Dedifferentiated amniotic fluid mesenchymal stem cell (primary cell): ENCODE data around the gene NOTO.
"Not testable (repeated sequence)": the region's sequence is repeated elsewhere in the genome, so short reads cannot be mapped to it uniquely, and the experiment has no call there.

Experiments
- DNase-seq: peaks from one replicate; pipeline ENCODE4 v3.0.0-alpha.2; 2016; ENCODE audit errors: extremely low spot score

NOTO gene, protein sequence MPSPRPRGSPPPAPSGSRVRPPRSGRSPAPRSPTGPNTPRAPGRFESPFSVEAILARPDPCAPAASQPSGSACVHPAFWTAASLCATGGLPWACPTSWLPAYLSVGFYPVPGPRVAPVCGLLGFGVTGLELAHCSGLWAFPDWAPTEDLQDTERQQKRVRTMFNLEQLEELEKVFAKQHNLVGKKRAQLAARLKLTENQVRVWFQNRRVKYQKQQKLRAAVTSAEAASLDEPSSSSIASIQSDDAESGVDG

DNA sequence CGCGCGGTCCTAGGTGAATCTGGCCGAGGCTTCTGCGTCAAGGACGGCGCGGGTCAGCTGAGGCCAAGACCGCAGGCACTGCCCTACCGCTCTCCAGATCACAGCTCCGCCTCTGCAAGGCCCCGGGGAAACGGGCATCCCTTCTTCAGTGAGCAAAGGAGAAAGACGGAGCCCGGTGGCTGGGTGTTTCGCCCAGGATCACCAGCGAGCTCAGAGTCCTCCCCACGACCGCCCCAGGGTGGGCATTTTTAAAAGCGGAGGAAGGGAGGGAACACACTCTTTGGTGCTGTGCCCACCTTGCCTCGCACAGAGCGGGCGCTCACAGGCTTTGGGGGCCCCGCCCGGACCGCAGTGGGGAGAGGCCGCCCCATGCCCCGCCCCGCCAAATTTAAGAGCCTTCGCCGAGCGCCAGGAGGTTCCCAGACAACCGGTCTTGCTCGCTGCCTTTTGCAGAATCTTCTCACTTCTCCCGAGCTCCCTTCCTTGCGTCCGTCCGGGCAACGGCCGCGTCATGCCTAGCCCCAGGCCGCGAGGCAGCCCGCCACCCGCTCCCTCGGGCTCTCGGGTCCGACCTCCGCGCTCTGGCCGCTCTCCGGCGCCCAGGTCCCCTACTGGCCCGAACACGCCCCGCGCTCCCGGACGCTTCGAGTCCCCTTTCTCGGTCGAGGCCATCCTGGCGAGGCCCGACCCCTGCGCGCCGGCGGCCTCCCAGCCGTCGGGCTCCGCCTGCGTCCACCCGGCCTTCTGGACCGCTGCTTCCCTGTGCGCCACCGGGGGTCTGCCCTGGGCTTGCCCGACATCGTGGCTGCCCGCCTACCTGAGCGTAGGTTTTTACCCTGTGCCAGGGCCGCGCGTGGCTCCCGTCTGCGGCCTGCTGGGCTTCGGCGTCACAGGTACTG lies at the start of gene NOTO:
Gene NOTO, plus strand, starts transcription at position 419 of the 899 bp plus-strand sequence. Its CDS starts 93 bp downstream, at position 512.
- no peak for DNase-seq

DNA sequence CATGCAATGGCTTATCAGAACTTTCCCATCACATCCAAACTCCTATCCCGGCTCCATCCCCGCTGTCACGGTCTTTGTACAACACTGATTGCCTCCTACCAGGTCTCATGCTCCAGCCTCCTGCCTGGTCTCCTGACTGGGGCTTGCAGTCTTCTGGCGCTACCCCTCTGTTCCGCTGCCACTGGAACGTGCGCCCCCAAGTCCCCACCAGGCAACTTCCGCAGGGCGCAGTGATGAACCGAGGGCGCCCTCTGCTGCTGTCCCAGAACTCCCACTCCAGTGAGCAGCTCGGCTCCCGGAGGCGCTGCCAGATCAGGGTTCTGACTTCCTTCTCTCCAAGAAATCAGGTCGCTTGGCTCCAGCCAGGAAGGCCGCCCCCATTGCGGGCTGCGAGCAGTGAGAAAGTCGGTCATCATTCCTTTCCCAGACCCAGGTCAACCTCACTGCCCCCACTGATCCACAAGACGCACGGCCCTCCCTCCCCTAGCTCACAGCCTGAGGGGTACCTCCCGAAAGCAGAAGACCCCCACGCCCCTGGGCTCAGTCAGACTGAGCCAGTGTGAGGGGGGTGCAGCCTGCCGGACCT lies 45.7 kb upstream of the NOTO start:
- peak; percentile 42 for DNase-seq

DNA sequence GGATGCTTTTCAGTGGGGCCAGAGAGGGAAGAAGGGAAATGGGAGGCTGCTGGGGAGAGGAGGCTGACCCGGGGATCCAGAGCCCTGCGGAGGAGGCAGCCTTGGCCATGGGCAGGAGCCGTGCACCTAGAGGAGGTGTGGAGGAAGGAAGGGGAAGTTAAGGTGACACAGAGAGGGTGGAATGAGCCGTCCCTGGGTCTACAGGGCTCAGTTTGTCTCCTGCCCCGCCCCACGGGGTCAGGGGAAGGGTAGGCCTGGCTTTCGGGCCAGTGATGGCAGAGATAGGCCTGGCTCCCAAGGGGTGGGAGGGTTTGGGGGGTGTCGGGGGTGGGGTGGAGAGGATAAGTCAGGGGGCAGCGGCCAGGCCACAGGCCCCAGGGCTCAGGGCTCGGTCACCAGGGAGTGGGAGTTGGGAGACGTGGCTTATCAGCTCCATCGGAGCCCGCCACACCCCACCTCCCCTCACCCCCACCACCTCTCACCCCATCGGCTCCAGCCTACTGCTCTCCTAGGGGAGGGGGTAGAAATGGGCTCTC lies 39.5 kb upstream of the NOTO start:
- no peak for DNase-seq

DNA sequence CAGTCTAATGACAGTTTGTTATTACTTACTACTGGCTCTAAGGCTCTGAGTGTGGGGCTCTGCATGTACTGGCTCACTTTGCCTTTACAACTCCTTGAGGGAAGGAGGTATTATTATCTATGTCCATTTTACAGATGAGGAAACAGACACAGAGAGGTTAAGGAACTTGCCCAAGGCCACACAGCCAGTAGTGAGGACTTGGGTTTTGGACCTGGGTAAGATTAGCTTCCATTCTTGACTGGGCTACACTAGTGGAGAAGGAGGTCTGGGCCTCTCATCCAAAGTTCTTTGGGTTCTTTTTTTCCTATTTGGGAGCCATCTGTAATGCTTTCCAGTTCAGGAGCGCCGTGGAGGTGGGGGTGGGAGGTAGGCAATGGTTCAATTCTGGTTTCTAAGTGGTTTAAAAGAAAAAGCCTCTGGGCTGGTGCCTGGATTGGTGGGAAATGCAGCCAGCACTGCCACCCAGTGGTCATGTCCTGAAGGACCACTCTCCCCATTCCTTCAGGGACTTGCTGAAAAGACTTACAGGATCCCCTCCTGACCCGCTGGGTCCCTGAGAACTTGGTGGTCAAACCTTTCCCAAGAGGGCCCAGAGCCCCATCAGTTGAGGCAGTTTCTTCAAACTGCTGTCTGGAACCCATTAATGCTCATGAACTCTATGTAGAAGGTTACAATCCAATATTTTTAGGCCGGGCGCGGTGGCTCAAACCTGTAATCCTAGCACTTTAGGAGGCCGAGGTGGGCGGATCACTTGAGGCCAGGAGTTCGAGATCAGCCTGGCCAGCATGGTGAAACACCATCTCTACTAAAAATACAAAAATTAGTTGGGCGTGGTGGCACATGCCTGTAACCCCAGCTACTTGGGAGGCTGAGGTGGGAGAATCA lies 38.6 kb upstream of the NOTO start:
- peak; percentile 63 for DNase-seq

DNA sequence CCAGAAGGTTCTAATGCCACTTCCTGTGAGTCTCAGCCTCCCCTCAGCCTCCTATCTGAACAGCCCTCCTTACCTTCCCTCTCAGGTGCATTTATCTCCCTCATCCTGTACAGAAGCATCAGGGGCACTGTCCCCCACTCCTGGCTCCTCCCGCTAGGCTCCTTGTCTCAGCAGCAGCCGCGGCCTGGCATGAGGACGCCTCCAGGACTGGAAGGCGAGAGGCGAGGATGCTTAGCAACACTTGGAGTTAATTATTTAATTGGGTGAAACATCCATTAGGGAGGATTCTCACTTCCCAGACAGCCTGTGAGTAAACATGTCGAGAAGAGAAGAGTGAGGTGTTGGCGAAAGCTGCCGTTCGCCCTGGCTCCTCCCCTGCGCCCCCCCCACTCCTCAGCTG lies 36.4 kb upstream of the NOTO start:
- DNase-seq: peak; percentile 6

DNA sequence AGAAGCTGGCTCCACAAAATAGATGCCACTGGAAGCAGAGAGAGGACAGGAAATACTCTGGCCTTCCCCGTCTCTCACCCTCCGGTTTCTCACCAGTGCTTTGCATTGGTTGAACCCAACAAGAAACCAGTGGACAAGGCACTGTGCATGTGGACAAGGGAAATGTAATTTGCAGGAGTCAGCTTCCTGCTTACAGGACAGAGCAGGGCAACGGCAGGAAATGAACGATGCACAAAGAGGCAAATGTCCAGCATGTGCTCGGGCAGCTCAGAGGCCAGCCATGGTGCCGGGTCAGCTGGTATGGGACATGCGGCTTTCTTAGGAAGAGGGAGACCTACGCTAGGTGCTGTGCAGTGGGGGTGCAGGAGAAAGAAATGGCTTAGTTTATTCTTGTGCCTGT lies 35.6 kb upstream of the NOTO start:
- DNase-seq: not testable (repeated sequence)

DNA sequence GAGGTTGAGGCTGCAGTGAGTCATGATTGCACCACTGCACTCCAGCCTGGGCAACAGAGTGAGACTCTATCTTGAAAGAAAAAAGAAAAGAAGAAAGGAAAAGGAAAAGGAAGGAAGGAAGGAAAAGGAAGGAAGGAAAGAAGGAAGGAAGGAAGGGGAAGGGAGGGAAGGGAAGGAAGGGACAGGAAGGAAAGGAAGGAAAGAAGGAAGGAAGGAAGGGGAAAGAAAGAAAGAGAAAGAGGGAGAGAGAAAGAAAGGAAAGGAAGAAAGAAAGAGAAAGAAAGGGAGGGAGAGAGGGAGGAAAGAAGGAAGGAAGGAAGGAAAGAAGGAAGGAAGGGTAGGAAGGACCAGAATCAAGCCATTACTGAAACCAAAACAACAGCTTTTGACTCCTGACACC lies 34.0 kb upstream of the NOTO start:
- not testable (repeated sequence) for DNase-seq

DNA sequence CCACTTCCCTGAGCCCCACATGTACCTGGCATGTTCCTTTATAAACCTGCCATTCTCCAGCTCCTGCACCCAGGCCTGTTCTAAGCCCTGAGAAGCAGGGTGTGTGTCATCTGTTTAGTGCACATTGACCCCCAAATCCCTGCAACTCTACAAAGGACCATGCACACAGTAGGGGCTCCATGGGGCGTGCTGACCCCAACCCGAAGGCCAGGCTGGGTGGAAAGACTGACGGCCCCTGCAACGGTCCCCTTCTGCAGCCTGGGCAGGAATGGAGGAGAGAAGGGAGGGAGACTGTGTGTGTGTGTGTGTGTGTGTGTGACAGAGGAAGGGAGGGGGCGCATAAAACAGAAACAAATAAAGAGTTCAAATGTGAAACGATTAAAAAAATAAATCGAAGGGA lies 32.0 kb upstream of the NOTO start:
- not testable (repeated sequence) for DNase-seq

DNA sequence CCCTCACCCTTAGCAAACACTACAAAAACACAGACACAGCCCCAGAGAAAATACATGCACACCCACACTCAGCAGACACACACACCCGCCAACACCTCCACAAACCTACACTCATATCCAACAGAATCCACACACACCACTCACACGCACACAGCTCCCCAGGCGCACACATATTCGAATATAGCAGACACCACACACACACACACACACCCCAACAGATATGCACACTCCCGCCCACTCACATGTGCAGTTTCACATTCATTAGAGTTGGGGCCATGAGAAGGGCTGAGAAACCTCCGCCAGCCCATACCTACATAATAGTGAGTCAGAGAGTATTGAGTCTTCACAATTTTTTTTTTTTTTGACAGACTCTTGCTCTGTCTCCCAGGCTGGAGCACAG lies 29.4 kb upstream of the NOTO start:
- DNase-seq: no peak

DNA sequence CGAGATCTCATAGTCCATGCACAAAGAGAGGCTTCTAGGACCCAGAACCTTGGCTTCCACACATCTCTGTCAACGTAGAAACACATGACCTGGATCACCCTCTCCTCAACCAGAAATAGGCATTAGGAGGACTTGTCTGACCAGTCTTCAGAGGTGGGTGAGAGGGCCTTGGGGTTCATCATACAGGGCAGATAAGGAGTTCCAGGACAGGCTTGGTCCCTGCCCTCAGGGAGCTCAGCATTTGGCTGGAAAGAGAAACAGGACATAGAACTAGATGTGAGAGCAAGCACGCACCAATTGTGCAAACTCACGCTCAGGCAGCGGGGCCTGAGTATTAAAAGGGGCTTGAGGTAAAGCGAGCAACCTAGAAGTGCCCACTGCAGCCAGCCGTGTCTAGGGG lies 28.6 kb upstream of the NOTO start:
- no peak for DNase-seq

DNA sequence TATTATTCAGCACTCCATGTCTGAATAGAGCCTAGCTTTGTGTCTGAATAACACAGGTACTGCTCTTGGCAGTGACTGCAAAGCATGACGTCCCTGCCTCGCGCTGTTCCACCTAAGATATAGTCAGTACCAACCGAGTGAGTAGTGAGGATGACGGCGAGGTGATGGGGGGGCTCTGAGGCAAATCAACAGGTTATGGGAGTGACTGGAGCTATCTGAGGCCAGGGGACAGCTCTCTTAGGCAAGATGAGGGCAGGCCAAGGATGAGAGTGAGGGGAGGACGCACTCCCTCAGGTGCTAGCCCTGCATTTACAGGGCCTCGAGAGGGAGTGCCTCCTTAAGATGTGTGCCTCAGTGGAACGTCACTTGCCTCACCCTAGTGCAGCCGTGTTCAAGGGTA lies 28.1 kb upstream of the NOTO start:
- DNase-seq: no peak

DNA sequence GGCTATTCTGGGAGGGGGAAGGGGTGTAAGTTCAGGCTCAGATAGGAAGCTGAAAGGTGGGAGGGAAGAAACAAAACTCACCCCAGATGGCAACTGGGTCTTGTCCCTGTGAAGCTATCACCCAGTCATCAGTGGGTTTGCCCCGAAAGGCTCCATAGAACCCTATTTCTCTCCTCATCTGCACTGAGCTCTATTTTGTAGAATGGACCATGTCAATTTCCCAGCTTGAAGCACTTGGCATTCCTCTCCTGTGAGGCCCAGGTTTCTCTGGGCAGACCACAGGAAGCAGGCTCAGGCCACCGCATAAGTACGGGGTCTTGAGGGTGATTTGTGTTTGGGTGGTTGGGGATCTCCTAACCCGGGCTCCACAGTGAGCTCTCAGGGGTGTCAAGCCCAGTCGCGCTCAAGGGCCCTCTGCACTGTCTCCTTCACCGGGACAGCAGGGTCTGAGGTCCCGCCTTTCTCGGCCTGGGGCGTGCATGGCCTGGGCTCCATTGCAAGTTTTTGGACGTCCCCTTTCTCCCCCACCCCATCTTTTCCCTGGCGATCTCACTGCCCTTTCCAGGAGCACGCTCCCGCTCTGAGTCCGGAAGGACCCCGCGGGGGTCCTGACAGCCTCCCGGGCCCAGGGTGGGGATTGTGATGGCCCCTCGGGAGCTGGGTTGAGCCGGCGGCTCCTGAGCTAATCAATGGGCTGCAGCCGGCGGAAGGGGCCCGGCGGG lies 27.3 kb upstream of the NOTO start:
- no peak for DNase-seq

DNA sequence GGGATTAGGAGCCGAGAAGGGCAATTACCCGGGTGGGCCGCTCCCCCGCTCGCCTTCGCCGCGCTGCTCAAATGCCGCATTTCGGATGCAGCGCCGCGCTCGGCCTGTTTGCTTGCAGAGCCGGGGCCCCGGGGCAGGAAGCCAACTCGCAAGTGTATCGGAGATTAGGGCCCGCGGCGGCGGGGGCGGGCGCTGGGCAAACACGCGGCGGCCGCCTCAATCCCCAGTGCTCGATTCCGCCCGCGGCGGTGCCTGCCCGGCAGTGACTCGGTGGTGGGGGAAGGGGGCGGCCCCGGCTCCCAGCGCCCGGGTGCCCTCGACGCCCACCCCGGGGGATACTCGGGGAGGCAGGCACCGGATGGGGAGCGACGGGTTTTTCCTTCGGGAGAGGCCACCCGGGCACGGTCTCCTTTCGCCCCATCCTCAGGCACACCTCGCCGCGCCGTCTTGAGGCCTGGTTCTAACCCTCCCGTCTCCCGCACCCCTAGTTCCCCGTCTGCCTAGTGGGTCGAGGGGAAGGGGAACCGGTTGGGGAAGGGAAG lies 26.6 kb upstream of the NOTO start:
- peak; percentile 27 for DNase-seq

DNA sequence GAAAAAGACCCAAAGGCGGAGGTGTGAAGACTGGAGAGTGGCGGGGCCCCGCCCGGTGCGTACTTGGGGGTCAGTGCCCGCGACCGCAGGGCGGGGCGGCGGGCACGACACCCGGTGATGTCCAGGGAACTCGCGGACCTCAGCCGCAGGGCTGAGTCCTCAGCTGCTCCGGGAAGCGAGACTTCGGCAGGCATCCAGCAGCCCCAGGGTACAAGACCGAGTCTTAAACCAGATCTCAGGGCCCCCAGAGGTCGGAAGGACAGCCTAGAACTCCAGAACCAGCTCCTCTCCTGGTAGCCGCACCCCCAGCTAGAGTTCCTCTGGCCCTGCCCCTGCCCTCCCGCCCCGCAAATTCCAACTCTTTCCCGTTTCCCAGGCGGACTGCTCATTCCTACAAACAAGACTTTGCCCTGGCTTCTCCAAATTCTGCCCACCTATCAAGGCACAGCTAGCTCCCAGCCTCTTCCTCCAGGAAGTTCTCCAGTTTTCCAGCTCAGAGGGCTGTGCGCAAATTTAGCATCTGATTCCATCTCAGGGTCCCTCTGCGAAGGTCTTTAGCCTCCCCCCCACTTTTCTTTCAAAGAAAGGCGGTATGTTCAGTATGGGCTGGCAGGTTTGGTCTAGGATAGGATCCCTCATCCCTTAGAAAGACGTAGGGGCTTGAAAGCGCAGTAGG lies 26.0 kb upstream of the NOTO start:
- DNase-seq: no peak

DNA sequence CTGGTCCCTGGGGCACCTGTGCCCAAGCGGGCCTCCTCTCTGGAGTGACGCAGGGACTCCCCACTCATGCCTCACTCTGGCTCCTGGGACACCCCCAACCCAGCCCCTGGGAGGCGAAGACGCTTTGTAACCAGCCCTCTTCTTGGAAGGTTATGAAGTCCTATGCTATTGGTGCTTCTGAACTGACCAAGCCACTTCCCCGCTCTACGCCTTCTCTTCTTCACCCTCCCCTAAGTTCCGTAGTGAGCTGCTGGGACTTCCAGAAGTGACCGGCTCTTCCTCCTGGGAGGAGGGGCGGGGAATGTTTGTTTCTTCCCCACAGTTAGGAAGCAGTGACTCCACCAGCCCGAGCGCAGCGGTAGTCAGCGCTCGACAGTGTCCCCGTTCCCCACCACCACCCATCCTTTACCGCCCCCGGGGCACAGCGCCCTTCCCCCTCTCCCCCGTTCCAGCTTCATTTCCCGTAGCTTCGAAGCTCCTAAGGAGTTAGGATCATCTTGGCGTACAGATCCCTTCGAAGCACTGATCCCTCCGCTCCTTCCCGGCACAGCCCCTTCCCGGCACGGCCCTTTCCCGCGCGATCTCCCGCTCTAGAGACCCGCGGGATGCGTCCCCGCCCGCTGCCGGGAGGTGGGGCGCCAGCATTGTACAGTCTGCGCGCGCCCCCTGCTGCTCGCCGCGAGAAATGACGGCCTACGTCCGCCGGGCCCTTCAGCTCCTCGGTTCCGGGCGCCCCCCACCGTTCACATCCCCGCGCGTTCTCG lies 25.3 kb upstream of the NOTO start:
- DNase-seq: peak; percentile 81

DNA sequence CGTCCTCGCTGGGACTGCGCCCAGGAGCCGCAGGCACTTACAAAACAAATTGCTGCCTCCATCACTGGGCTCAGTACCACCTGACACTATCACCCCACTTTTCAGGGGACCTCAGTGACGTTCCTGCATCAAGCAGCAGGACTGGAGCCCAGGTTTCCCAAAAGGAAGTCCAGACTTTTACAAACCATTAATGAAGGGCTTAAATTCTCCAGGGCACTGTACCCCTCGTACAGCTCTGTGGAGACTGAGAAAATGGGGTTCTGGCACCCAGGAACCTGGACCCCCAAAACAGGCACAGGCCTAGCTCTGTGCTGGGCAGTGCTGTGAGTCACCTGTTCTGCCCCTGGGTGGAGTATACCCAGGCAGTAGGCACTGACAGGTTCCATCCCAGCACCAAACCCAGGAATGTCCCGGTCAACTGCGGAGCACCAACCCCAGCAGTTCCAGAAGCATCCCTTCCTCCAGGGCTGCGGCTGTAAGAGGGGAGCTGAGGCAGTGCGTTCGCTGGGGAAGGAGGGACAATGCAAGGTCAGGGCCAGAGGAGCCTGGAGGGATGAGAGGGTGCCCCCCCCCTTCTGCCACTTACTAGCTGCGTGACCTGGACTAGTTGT lies 24.6 kb upstream of the NOTO start:
- no peak for DNase-seq

DNA sequence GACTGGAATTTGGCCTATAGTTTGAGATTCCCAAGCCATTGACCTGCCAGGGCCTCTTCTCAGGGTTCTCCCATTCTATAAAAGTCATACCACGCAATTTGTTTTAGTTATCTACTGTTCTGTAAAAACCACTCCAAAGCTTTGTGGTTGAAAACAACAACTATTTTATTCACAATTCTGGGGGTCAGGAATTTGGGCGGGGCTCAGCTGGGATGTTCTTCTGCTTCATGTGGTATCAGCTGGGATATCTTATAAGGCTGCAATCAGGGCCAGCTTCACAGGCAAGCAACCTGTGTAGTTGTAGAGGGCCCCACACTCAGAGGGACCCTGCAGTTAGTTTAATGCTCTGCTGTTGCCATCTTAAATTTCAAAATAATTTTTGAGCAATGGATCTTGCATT lies 16.4 kb upstream of the NOTO start:
- DNase-seq: no peak

DNA sequence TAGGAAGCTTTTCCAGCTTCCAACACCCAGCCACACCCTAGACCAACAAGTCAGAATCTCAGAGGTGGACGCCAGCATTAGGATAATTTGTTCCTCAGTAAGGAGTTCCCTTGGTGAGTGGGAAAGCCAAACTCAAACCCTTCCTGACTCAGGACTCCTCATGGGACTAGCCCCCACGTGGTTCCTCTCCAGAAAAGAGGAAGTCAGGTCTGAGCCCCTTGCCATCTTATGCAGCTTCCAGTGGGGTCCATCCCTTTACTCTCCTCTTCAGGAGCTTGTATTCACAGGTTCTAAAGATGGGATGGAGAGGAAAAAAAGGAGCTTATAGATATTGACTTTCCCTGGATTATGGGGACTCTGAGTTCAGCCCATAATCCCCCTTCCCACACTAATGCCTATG lies 14.8 kb upstream of the NOTO start:
- DNase-seq: no peak

DNA sequence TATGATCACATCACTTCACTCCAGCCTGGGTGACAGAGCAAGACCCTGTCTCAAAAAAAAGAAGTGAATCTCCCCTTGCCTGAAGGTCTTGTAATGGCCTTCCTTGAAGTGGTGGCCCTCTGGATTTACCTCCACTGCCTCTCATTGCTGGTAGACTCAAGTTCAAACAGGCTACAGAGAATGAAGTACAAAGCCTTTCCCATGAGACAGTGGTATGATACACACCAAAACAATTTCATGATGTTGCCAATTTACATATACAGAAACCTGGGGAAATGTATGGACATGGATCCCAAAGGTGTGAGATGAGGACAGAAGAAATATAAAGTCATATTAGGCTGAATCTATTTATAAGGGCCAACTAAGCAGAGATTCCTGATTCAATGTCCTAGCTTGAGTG lies 4.8 kb upstream of the NOTO start:
- no peak for DNase-seq
